Keratinocyte (primary cell): Measurements from ENCODE around the gene CDK12. TPM values are rescaled to one million over a fixed set of nuclear protein-coding genes. Genes with fewer than 3 reads are reported as not detected.

Source experiments
- DNase-seq: peaks from one replicate; pipeline ENCODE4 v3.0.0-alpha.2; 2011; ENCODE audit warnings: low read depth, missing footprints, low spot score
- FAIRE-seq: peaks from 2 replicates; lab custom pipeline; 2011; peaks lifted over from hg19 to GRCh38; lab: Jason Lieb, UNC
- H2AFZ ChIP-seq: 2 replicates; pipeline ENCODE4 v1.6.0; 2012; ENCODE audit warnings: low read length, control low read depth, inconsistent platforms; ENCODE audit not compliant: control insufficient read depth
- H3K27ac ChIP-seq: 2 replicates; pipeline ENCODE4 v1.5.1; 2011; ENCODE audit warnings: low read length; ENCODE audit not compliant: control insufficient read depth, insufficient read depth
- H3K27me3 ChIP-seq: 3 replicates; pipeline ENCODE4 v1.6.0; 2011; ENCODE audit warnings: low read length; ENCODE audit not compliant: control insufficient read depth, insufficient read depth; ENCODE audit errors: extremely low read depth
- H3K36me3 ChIP-seq, 2 experiments: 2 replicates in 1 of 2; 3 replicates in 1 of 2; pipeline ENCODE4 v1.5.1; 2011; ENCODE audit warnings: low read length in 2 of 2, mild to moderate bottlenecking in 1 of 2; ENCODE audit not compliant: control insufficient read depth in 2 of 2, insufficient read depth in 2 of 2; ENCODE audit errors: extremely low read depth in 1 of 2
- H3K4me1 ChIP-seq: 3 replicates; pipeline ENCODE4 v1.5.1; 2011; ENCODE audit warnings: low read length; ENCODE audit not compliant: control insufficient read depth, insufficient read depth; ENCODE audit errors: extremely low read depth
- H3K4me2 ChIP-seq: 3 replicates; pipeline ENCODE4 v1.6.0; 2011; ENCODE audit warnings: low read depth, low read length; ENCODE audit not compliant: control insufficient read depth, insufficient read depth; ENCODE audit errors: extremely low read depth
- H3K4me3 ChIP-seq, 3 experiments: fragments of 200-600 bp in 1 of 3; sonication (generic) in 1 of 3; 2 replicates in 2 of 3; 3 replicates in 1 of 3; pipeline ENCODE4 v1.5.1; 2011 to 2016; ENCODE audit warnings: low read length in 3 of 3, mild to moderate bottlenecking in 3 of 3, control low read depth in 2 of 3, inconsistent platforms in 1 of 3, low read depth in 1 of 3, mixed read lengths in 1 of 3, mixed run types in 1 of 3, moderate library complexity in 1 of 3; ENCODE audit not compliant: control insufficient read depth in 2 of 3, insufficient read depth in 2 of 3; ENCODE audit errors: extremely low read depth in 1 of 3
- H3K79me2 ChIP-seq: 2 replicates; pipeline ENCODE4 v1.6.0; 2012; ENCODE audit warnings: low read length; ENCODE audit not compliant: control insufficient read depth, insufficient read depth
- H3K9ac ChIP-seq: 3 replicates; pipeline ENCODE4 v1.6.0; 2011; ENCODE audit warnings: low read length; ENCODE audit not compliant: control insufficient read depth, insufficient read depth; ENCODE audit errors: extremely low read depth
- H3K9me1 ChIP-seq: 3 replicates; pipeline ENCODE4 v1.6.0; 2011; ENCODE audit warnings: low read length; ENCODE audit not compliant: control insufficient read depth, insufficient read depth; ENCODE audit errors: extremely low read depth
- H3K9me3 ChIP-seq: 2 replicates; pipeline ENCODE4 v1.5.1; 2012; ENCODE audit warnings: low read depth, low read length; ENCODE audit not compliant: control insufficient read depth
- H4K20me1 ChIP-seq: 3 replicates; pipeline ENCODE4 v1.6.0; 2011; ENCODE audit warnings: low read length; ENCODE audit not compliant: control insufficient read depth, insufficient read depth; ENCODE audit errors: extremely low read depth
- EZH2 ChIP-seq: IDR thresholded peaks from one replicate; pipeline ENCODE4 v1.6.1; 2012; ENCODE audit warnings: inconsistent platforms, mild to moderate bottlenecking, low read length, moderate library complexity
- dilution Hi-C: fragments of 300-500 bp; cut with MboI; formaldehyde crosslinking; loops from one replicate; pipeline ENCODE4 v1.7.0; 2020; ENCODE audit warnings: low sequenced_read_pairs; ENCODE audit not compliant: extremely low pct_ligation_motif_present
- polyA plus RNA-seq, 5 experiments: library from polyadenylated mRNA; depleted of rRNA in 3 of 5; stranded (reverse) in 3 of 5; stranded (forward) in 1 of 5; unstranded in 1 of 5; fragments of >200 nt; gene quantifications; 1 replicate in 1 of 5; 2 replicates in 3 of 5; 3 replicates in 1 of 5; pipeline versions ENCODE4 v1.2.1 to v1.2.3, GENCODE V29; 2011 to 2012; ENCODE audit warnings: missing spikeins in 2 of 5, low read depth in 1 of 5, low replicate concordance in 1 of 5
- TF ChIP-seq, protein P1 (sequence below), 3 experiments: IDR thresholded peaks in 1 of 3; conservative IDR thresholded peaks in 1 of 3; optimal IDR thresholded peaks in 1 of 3; 2 replicates in 2 of 3; 3 replicates in 1 of 3; pipeline versions ENCODE3 to v1.5.1; 2011; ENCODE audit warnings: low read length in 3 of 3, mild to moderate bottlenecking in 3 of 3, moderate library complexity in 2 of 3, control low read depth in 1 of 3, inconsistent platforms in 1 of 3; ENCODE audit not compliant: insufficient read depth in 2 of 3; ENCODE audit errors: extremely low read depth in 1 of 3

Gene CDK12
- polyA plus RNA-seq, 1 donor (not counting 4 experiments of a cell fraction or from before 2014, with no cell fraction given): 25.7 TPM

GRCh38 chr17:39576187-39576586, 114.9 kb downstream of the CDK12 start:
- Histone ChIP-seq H3K9me1 (no peaks in the 10 kb centered on the region), H3K27me3 (peaks cover 13% of the 10 kb centered on the region), H3K79me2 (no peaks in the 10 kb centered on the region), H3K4me1 (no peaks in the 10 kb centered on the region), H3K27ac (no peak overlapping the region), H3K36me3 (no peaks in the 10 kb centered on the region), H3K9me3 (peaks cover under 1% of the 10 kb centered on the region), H3K4me3 (no peak overlapping the region), H3K4me2 (no peak overlapping the region), H2AFZ (no peak overlapping the region), H3K9ac (no peak overlapping the region), H4K20me1 (no peaks in the 10 kb centered on the region)
- dilution Hi-C loops: no loop called here
- TF ChIP-seq, protein P1, sequence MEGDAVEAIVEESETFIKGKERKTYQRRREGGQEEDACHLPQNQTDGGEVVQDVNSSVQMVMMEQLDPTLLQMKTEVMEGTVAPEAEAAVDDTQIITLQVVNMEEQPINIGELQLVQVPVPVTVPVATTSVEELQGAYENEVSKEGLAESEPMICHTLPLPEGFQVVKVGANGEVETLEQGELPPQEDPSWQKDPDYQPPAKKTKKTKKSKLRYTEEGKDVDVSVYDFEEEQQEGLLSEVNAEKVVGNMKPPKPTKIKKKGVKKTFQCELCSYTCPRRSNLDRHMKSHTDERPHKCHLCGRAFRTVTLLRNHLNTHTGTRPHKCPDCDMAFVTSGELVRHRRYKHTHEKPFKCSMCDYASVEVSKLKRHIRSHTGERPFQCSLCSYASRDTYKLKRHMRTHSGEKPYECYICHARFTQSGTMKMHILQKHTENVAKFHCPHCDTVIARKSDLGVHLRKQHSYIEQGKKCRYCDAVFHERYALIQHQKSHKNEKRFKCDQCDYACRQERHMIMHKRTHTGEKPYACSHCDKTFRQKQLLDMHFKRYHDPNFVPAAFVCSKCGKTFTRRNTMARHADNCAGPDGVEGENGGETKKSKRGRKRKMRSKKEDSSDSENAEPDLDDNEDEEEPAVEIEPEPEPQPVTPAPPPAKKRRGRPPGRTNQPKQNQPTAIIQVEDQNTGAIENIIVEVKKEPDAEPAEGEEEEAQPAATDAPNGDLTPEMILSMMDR (optimal IDR thresholded peaks at IDR 0.05 in 1 of 3, IDR thresholded peaks at IDR 0.05 in 1 of 3, conservative IDR thresholded peaks at IDR 0.05 in 1 of 3; ENCODE audit: extremely low read depth in 1 of 3, insufficient read depth in 2 of 3, low read length in 3 of 3): peak; percentile 56 to 77 (median 72)
- no peak for TF ChIP-seq EZH2
- FAIRE-seq: no peak
- no peak for DNase-seq

GRCh38 chr17:39578272-39578671, 117.0 kb downstream of the CDK12 start:
- Histone ChIP-seq H4K20me1 (no peaks in the 10 kb centered on the region), H3K36me3 (no peaks in the 10 kb centered on the region), H3K79me2 (no peaks in the 10 kb centered on the region), H3K4me2 (no peak overlapping the region), H3K9me1 (no peaks in the 10 kb centered on the region), H3K27me3 (peaks cover 13% of the 10 kb centered on the region), H3K9me3 (no peaks in the 10 kb centered on the region), H3K4me1 (no peaks in the 10 kb centered on the region), H3K4me3 (no peak overlapping the region), H3K27ac (no peak overlapping the region), H2AFZ (no peak overlapping the region), H3K9ac (no peak overlapping the region)
- TF ChIP-seq, protein P1 (optimal IDR thresholded peaks at IDR 0.05 in 1 of 3, IDR thresholded peaks at IDR 0.05 in 1 of 3, conservative IDR thresholded peaks at IDR 0.05 in 1 of 3; ENCODE audit: extremely low read depth in 1 of 3, insufficient read depth in 2 of 3, low read length in 3 of 3): no peak
- dilution Hi-C loops: no loop called here
- DNase-seq (no peak), FAIRE-seq (no peak)
